ENCODE results near the gene DAB1.

The DAB1 gene

GRCh38 chr1:57363643-57364042 is 60.2 kb downstream of the DAB1 start:
- ChIA-PET CTCF (no interaction called here), POLR2A (no interaction called here)
- Histone ChIP-seq H3K27me3 (replicated peaks in 2 of 5; ENCODE audit: control insufficient read depth in 4 of 5, insufficient read depth in 5 of 5, low read length in 4 of 5) (no peaks in the 10 kb centered on the region), H3K9me3 (ENCODE audit: control extremely low read depth in 1 of 5, control insufficient read depth in 4 of 5, insufficient read depth in 2 of 5, low read depth in 1 of 5, low read length in 4 of 5) (peaks cover 0 to 14% (median 6%) of the 10 kb centered on the region in 5 experiments), H3K4me1 (ENCODE audit: control extremely low read depth in 1 of 4, control insufficient read depth in 4 of 4, insufficient read depth in 4 of 4, low read length in 3 of 4) (no peaks in the 10 kb centered on the region), H3K36me3 (ENCODE audit: control insufficient read depth in 4 of 4, insufficient read depth in 4 of 4, low read length in 3 of 4) (no peaks in the 10 kb centered on the region), H3K4me3 (ENCODE audit: control insufficient read depth in 1 of 7, extremely low read depth in 1 of 7, insufficient read depth in 4 of 7, low read depth in 2 of 7, low read length in 6 of 7) (no peak overlapping the region), H3K27ac (ENCODE audit: insufficient read depth in 1 of 2, low read depth in 1 of 2, low read length in 2 of 2, poor library complexity in 1 of 2, severe bottlenecking in 2 of 2) (no peak overlapping the region)
- WGBS (ENCODE audit: insufficient coverage): no CpG with 5 or more reads among the region's 1 CpG
- DNase-seq: no peak

DNA sequence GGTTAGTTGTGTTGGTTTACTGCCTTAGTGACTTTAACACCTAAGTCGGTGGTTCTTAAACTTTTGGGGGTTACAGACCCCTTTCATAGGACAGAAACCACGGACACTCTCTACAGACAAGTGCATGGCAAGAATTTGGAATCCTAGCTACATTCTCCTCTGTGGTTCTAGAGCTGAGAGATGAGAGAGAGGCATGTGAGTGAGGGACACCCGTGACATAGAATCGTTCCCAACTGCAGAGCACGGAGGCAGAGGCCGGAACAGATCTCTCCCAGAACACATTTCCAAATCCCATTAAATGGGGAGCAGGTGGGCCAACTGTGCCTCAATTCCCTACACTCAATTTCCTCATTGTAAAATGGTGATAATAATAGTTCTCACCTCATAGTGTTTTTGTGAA is 60.7 kb downstream of the DAB1 start:
- Histone ChIP-seq H3K4me1 (ENCODE audit: control extremely low read depth in 1 of 4, control insufficient read depth in 4 of 4, insufficient read depth in 4 of 4, low read length in 3 of 4) (no peaks in the 10 kb centered on the region), H3K4me3 (ENCODE audit: control insufficient read depth in 1 of 7, extremely low read depth in 1 of 7, insufficient read depth in 4 of 7, low read depth in 2 of 7, low read length in 6 of 7) (no peak overlapping the region), H3K36me3 (ENCODE audit: control insufficient read depth in 4 of 4, insufficient read depth in 4 of 4, low read length in 3 of 4) (no peaks in the 10 kb centered on the region), H3K27me3 (replicated peaks in 2 of 5; ENCODE audit: control insufficient read depth in 4 of 5, insufficient read depth in 5 of 5, low read length in 4 of 5) (no peaks in the 10 kb centered on the region), H3K27ac (ENCODE audit: insufficient read depth in 1 of 2, low read depth in 1 of 2, low read length in 2 of 2, poor library complexity in 1 of 2, severe bottlenecking in 2 of 2) (no peak overlapping the region), H3K9me3 (ENCODE audit: control extremely low read depth in 1 of 5, control insufficient read depth in 4 of 5, insufficient read depth in 2 of 5, low read depth in 1 of 5, low read length in 4 of 5) (peaks cover 0 to 9% (median 4%) of the 10 kb centered on the region in 5 experiments)
- CTCF ChIA-PET: no interaction called here
- POLR2A ChIA-PET: no interaction called here
- WGBS (ENCODE audit: insufficient coverage): 100% methylated on average over 1 of the region's 6 CpGs
- DNase-seq: no peak

DNA sequence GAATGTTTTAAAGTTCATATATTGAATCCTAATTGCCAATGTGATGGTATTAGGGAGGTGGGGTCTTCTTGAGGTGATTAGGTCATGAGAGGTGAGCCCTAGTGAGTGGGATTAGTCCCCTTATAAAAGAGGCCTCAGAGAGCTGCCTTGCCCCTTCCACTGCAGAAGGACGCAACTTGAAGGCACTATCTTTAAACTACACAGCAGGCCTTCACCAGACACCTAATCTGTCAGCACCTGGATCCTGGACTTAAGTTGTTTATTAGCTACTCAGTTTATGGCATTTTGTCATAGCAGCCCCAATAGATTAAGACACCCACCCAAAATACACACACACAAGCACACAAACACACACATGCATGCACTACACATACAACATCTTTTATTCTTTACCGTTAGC is 61.4 kb downstream of the DAB1 start:
- H3K36me3 ChIP-seq (ENCODE audit: control insufficient read depth in 4 of 4, insufficient read depth in 4 of 4, low read length in 3 of 4): no peaks in the 10 kb centered on the region
- ChIA-PET CTCF (no interaction called here), POLR2A (no interaction called here)
- no CpG with 5 or more reads among the region's 2 CpGs for WGBS (ENCODE audit: insufficient coverage)
- H3K9me3 ChIP-seq (ENCODE audit: control extremely low read depth in 1 of 5, control insufficient read depth in 4 of 5, insufficient read depth in 2 of 5, low read depth in 1 of 5, low read length in 4 of 5): peaks cover 0 to 4% (median 0%) of the 10 kb centered on the region in 5 experiments
- H3K27ac ChIP-seq (ENCODE audit: insufficient read depth in 1 of 2, low read depth in 1 of 2, low read length in 2 of 2, poor library complexity in 1 of 2, severe bottlenecking in 2 of 2): no peak overlapping the region
- no peaks in the 10 kb centered on the region for H3K27me3 ChIP-seq (replicated peaks in 2 of 5; ENCODE audit: control insufficient read depth in 4 of 5, insufficient read depth in 5 of 5, low read length in 4 of 5)
- no peaks in the 10 kb centered on the region for H3K4me1 ChIP-seq (ENCODE audit: control extremely low read depth in 1 of 4, control insufficient read depth in 4 of 4, insufficient read depth in 4 of 4, low read length in 3 of 4)
- DNase-seq: no peak
- no peak overlapping the region for H3K4me3 ChIP-seq (ENCODE audit: control insufficient read depth in 1 of 7, extremely low read depth in 1 of 7, insufficient read depth in 4 of 7, low read depth in 2 of 7, low read length in 6 of 7)

DNA sequence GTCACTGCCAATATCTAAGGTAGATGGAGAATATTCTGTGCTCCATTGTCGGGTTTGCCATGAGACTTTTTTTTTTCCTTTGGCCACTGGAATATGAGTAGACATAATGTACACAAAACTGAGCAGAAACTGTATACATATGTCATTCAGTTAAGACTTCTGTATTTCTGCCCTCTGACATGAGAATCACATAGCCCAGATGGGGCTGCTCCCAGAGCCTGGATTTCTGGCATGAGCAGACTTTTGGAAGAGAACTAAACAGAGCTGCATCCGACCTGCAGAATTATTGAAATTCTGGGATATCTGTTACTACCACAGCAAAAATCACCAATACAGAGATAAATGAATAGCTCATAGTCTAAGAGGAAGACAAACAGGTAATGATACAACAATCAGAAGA is 62.3 kb downstream of the DAB1 start:
- CTCF ChIA-PET: no interaction called here
- POLR2A ChIA-PET: no interaction called here
- H3K36me3 ChIP-seq (ENCODE audit: control insufficient read depth in 4 of 4, insufficient read depth in 4 of 4, low read length in 3 of 4): no peaks in the 10 kb centered on the region
- DNase-seq: no peak
- no peak overlapping the region for H3K4me3 ChIP-seq (ENCODE audit: control insufficient read depth in 1 of 7, extremely low read depth in 1 of 7, insufficient read depth in 4 of 7, low read depth in 2 of 7, low read length in 6 of 7)
- no peaks in the 10 kb centered on the region for H3K27me3 ChIP-seq (replicated peaks in 2 of 5; ENCODE audit: control insufficient read depth in 4 of 5, insufficient read depth in 5 of 5, low read length in 4 of 5)
- peaks cover 0 to 2% (median 0%) of the 10 kb centered on the region in 5 experiments for H3K9me3 ChIP-seq (ENCODE audit: control extremely low read depth in 1 of 5, control insufficient read depth in 4 of 5, insufficient read depth in 2 of 5, low read depth in 1 of 5, low read length in 4 of 5)
- no peak overlapping the region for H3K27ac ChIP-seq (ENCODE audit: insufficient read depth in 1 of 2, low read depth in 1 of 2, low read length in 2 of 2, poor library complexity in 1 of 2, severe bottlenecking in 2 of 2)
- no CpG with 5 or more reads among the region's 2 CpGs for WGBS (ENCODE audit: insufficient coverage)
- H3K4me1 ChIP-seq (ENCODE audit: control extremely low read depth in 1 of 4, control insufficient read depth in 4 of 4, insufficient read depth in 4 of 4, low read length in 3 of 4): no peaks in the 10 kb centered on the region

DNA sequence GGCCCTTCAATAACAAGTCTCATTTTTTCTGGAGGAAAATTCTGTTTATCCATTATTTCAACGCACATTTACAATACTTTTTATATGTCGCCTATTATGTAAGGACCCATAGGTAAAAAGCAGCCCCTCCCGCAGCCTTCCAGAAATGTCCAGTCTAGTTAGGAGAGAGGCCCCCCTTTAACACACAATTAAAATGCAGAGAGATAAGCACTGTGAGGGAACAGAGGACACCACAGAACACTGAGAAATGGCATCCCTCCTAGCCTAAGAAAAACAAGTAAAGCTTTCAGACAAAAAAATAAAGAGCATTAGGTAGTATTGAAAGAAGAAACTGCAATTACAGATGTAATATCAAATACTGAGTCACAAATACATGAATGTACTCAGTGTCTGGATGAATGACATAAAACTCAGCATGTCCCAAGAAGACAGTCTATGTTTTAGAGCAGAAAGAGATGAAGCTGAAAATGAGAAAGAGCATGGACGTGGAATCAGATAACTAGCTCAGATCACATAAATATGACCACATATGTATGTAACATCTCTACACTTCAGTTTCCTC is 62.9 kb downstream of the DAB1 start:
- Histone ChIP-seq H3K27me3 (replicated peaks in 2 of 5; ENCODE audit: control insufficient read depth in 4 of 5, insufficient read depth in 5 of 5, low read length in 4 of 5) (no peaks in the 10 kb centered on the region), H3K36me3 (ENCODE audit: control insufficient read depth in 4 of 4, insufficient read depth in 4 of 4, low read length in 3 of 4) (no peaks in the 10 kb centered on the region), H3K4me3 (ENCODE audit: control insufficient read depth in 1 of 7, extremely low read depth in 1 of 7, insufficient read depth in 4 of 7, low read depth in 2 of 7, low read length in 6 of 7) (no peak overlapping the region), H3K4me1 (ENCODE audit: control extremely low read depth in 1 of 4, control insufficient read depth in 4 of 4, insufficient read depth in 4 of 4, low read length in 3 of 4) (no peaks in the 10 kb centered on the region), H3K27ac (ENCODE audit: insufficient read depth in 1 of 2, low read depth in 1 of 2, low read length in 2 of 2, poor library complexity in 1 of 2, severe bottlenecking in 2 of 2) (no peak overlapping the region), H3K9me3 (ENCODE audit: control extremely low read depth in 1 of 5, control insufficient read depth in 4 of 5, insufficient read depth in 2 of 5, low read depth in 1 of 5, low read length in 4 of 5) (peaks cover 0 to 2% (median 0%) of the 10 kb centered on the region in 5 experiments)
- CTCF ChIA-PET: no interaction called here
- WGBS (ENCODE audit: insufficient coverage): 100% methylated on average over 1 of the region's 4 CpGs
- DNase-seq: no peak
- POLR2A ChIA-PET: no interaction called here

DNA sequence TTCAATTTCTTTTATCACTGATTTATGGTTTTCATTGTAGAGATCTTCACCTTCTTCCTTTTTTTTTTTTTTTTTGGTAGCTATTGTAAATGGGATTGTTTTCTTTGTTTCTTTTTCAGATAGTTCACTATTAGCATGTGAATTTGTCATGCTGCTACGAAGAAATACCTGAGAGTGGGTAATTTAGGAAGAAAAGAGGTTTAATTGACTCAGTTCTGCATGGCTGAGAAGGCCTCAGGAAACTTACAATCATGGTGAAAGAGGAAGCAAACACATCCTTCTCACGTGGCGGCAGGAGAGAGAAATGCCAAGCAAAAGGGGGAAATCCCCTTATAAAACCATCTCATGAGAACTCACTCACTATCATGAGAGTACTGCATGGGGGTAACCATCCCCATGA is 66.4 kb downstream of the DAB1 start:
- Histone ChIP-seq H3K27me3 (replicated peaks in 2 of 5; ENCODE audit: control insufficient read depth in 4 of 5, insufficient read depth in 5 of 5, low read length in 4 of 5) (no peaks in the 10 kb centered on the region), H3K9me3 (ENCODE audit: control extremely low read depth in 1 of 5, control insufficient read depth in 4 of 5, insufficient read depth in 2 of 5, low read depth in 1 of 5, low read length in 4 of 5) (peaks cover 0 to 2% (median 0%) of the 10 kb centered on the region in 5 experiments), H3K27ac (ENCODE audit: insufficient read depth in 1 of 2, low read depth in 1 of 2, low read length in 2 of 2, poor library complexity in 1 of 2, severe bottlenecking in 2 of 2) (no peak overlapping the region), H3K4me3 (ENCODE audit: control insufficient read depth in 1 of 7, extremely low read depth in 1 of 7, insufficient read depth in 4 of 7, low read depth in 2 of 7, low read length in 6 of 7) (no peak overlapping the region), H3K4me1 (ENCODE audit: control extremely low read depth in 1 of 4, control insufficient read depth in 4 of 4, insufficient read depth in 4 of 4, low read length in 3 of 4) (no peaks in the 10 kb centered on the region), H3K36me3 (ENCODE audit: control insufficient read depth in 4 of 4, insufficient read depth in 4 of 4, low read length in 3 of 4) (no peaks in the 10 kb centered on the region)
- ChIA-PET CTCF (no interaction called here), POLR2A (no interaction called here)
- DNase-seq: no peak
- 34% methylated on average over 3 of the region's 3 CpGs for WGBS (ENCODE audit: insufficient coverage)

GRCh38 chr1:57353654-57354053 is 70.2 kb downstream of the DAB1 start:
- ChIA-PET POLR2A (no interaction called here), CTCF (no interaction called here)
- Histone ChIP-seq H3K4me3 (ENCODE audit: control insufficient read depth in 1 of 7, extremely low read depth in 1 of 7, insufficient read depth in 4 of 7, low read depth in 2 of 7, low read length in 6 of 7) (no peak overlapping the region), H3K9me3 (ENCODE audit: control extremely low read depth in 1 of 5, control insufficient read depth in 4 of 5, insufficient read depth in 2 of 5, low read depth in 1 of 5, low read length in 4 of 5) (peaks cover 0 to 2% (median 0%) of the 10 kb centered on the region in 5 experiments), H3K27ac (ENCODE audit: insufficient read depth in 1 of 2, low read depth in 1 of 2, low read length in 2 of 2, poor library complexity in 1 of 2, severe bottlenecking in 2 of 2) (no peak overlapping the region), H3K4me1 (ENCODE audit: control extremely low read depth in 1 of 4, control insufficient read depth in 4 of 4, insufficient read depth in 4 of 4, low read length in 3 of 4) (no peaks in the 10 kb centered on the region), H3K36me3 (ENCODE audit: control insufficient read depth in 4 of 4, insufficient read depth in 4 of 4, low read length in 3 of 4) (no peaks in the 10 kb centered on the region), H3K27me3 (replicated peaks in 2 of 5; ENCODE audit: control insufficient read depth in 4 of 5, insufficient read depth in 5 of 5, low read length in 4 of 5) (peaks cover 0 to 3% (median 0%) of the 10 kb centered on the region in 5 experiments)
- DNase-seq: no peak
- no CpG with 5 or more reads among the region's 4 CpGs for WGBS (ENCODE audit: insufficient coverage)
